Measurements from ENCODE around the gene GPC1.

GPC1 gene

GRCh38 chr2:240404174-240404852 lies 31.1 kb upstream of the GPC1 start:
- TF ChIP-seq ZFX (IDR thresholded peaks at IDR 0.05) (no peak), CTCF (conservative IDR thresholded peaks at IDR 0.05) (no peak)
- no peak overlapping the region for H3K27ac ChIP-seq

GRCh38 chr2:240405133-240405532 lies 30.3 kb upstream of the GPC1 start:
- TF ChIP-seq CTCF (conservative IDR thresholded peaks at IDR 0.05) (no peak), ZFX (IDR thresholded peaks at IDR 0.05) (no peak)
- H3K27ac ChIP-seq: no peak overlapping the region

- no peak overlapping the region for H3K27ac ChIP-seq
- TF ChIP-seq ZFX (IDR thresholded peaks at IDR 0.05) (no peak), CTCF (conservative IDR thresholded peaks at IDR 0.05) (no peak)
Observed at GRCh38 chr2:240405684-240406313, 29.7 kb upstream of the GPC1 start.

- TF ChIP-seq CTCF (conservative IDR thresholded peaks at IDR 0.05) (no peak), ZFX (IDR thresholded peaks at IDR 0.05) (no peak)
- H3K27ac ChIP-seq: no peak overlapping the region
Observed at GRCh38 chr2:240407090-240407489, 28.4 kb upstream of the GPC1 start.

- H3K27ac ChIP-seq: no peak overlapping the region
- TF ChIP-seq CTCF (conservative IDR thresholded peaks at IDR 0.05) (no peak), ZFX (IDR thresholded peaks at IDR 0.05) (no peak)
Observed at GRCh38 chr2:240410004-240410403, 25.5 kb upstream of the GPC1 start.

- no peak overlapping the region for H3K27ac ChIP-seq
- TF ChIP-seq CTCF (conservative IDR thresholded peaks at IDR 0.05) (no peak), ZFX (IDR thresholded peaks at IDR 0.05) (no peak)
Observed at GRCh38 chr2:240410808-240411207, 24.7 kb upstream of the GPC1 start.

GRCh38 chr2:240411261-240412160 lies 24.0 kb upstream of the GPC1 start:
- TF ChIP-seq CTCF (conservative IDR thresholded peaks at IDR 0.05) (no peak), ZFX (IDR thresholded peaks at IDR 0.05) (no peak)
- H3K27ac ChIP-seq: no peak overlapping the region

Measured in C4-2B (cell line).